Colon (tissue), 2 donors: ENCODE results near the gene ZNF81.
"Not testable (repeated sequence)": the region's sequence is repeated elsewhere in the genome, so short reads cannot be mapped to it uniquely, and the experiment has no call there.

Source experiments
- FAIRE-seq: peaks from 2 replicates; lab custom pipeline; 2012; peaks lifted over from hg19 to GRCh38; lab: Jason Lieb, UNC
- donor health status: control.
- donor health status: control.

Gene ZNF81

DNA sequence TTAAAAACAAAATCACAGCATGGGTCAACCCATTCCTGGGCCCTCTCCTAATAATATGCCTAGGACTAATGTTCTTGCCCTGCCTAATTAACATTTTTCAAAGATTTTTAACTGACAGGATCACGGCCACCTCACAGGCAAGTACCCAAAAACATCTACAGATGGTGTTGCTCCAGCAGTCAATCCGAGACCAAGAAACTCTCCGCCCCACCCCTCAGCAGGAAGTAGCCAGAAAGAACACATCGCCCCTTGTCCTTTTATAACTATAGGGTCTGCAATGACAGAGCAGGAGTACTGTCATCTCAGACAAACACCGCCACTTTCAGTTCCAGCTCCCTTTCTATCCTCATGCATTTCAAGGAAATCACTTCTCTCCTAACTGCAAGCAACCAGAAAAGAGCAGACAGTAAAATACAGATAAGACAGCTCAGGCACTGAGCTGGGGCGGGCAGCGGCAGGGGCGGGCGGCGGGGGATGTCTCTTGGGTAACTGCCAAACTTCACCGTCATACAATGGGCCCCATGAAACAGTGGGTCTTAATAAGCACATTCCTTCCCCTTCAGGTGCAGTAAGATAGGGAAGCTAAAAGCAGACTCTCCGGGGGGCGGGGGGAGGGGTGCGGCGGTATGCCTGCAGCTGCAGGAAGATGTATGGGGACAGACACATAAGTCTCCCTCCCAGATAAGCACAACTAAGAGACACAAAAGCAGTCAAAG lies 99.7 kb downstream of the ZNF81 start:
- no peak for FAIRE-seq

DNA sequence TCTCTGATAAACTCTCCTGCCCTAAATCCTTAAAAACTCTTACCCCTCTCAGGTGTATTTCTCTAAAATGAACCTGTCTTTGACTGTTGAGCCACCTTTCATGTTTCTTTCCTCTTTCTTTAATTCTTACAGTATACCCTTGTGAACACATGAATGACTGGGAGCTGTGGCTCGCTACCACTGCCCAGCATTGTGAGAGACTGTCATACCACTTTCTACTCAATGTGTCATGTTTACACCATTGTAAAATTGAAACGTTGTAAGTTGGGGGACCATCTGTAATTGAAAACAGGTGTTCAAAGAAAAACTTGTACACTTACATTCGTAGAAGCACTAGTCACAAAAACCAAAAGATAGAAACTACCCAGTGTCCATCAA lies 100.2 kb downstream of the ZNF81 start:
- FAIRE-seq, result no peak

DNA sequence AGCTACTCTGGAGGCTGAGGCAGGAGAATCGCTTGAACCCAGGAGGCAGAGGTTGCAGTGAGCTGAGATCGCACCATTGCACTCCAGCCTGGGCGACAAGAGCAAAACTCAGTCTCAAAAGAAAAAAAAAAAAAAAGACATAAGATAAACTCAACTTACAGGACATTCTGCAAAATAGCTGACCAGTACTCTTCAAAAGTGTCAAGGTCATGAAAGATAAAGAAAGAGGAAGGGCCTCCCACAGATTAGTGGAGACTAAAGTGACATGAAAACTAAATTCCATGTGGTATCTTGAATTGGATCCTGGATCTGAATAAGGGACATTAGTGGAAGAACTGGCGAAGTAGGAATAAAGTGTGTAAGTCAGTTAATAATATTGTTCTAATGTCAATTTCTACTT lies 103.7 kb downstream of the ZNF81 start:
- no peak for FAIRE-seq

DNA sequence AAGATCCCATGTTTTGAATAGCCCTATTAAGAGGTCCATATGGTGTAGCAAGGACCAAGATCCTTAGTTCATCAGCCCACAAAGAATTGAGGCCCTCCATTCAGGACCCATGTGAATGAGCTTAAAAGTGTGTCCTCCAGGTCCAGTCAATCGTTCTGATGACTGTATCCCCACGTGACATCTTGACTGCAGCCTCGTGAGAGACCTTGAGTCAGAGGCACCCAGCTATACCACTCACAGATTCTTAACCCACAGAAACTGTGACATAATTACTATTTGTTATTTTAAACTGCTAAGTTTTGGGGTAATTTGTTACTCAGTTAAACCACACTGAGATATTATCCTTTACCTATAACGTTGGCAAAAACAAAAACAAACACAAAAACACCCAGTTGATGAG lies 104.7 kb downstream of the ZNF81 start:
- no peak for FAIRE-seq

DNA sequence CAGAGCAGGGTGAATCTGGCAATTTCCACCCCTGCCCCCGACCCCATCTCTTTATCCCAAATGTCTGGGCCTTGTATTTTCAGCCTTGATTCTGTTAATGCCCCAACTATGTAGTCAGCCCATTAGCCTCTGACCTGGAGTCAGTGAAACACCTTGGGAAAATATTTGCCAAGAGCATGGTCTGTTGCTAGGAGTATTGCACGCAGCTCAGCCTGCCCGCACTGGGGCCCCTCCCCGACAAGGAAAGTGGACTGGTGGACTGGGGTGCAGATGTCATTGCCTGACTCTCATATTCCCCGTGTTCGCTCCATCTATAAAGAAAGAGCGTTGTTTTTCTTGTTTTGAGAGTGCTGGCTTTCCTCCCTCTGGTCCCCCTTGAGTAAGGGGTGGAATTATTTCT lies 118.6 kb downstream of the ZNF81 start:
- not testable (repeated sequence) for FAIRE-seq

DNA sequence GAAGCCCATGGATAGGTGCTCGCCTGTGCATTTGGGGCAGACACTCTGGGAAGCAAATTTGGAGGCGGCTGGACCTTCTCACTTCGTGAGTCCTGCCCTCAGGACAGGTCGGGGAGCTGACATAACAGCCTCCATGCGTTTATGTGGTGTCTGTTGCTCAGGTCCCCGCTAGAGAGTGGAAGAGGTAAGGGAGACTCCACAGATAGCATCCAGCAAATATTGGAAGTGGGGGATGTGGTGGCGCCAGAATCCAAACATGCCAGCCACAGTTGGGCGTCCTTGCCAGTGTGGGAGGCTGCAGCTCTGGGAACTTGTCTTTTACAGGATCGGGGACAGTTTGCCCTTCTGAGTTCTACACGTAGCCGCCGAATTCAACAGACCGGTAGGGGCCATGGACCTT lies 119.3 kb downstream of the ZNF81 start:
- FAIRE-seq, result no peak

DNA sequence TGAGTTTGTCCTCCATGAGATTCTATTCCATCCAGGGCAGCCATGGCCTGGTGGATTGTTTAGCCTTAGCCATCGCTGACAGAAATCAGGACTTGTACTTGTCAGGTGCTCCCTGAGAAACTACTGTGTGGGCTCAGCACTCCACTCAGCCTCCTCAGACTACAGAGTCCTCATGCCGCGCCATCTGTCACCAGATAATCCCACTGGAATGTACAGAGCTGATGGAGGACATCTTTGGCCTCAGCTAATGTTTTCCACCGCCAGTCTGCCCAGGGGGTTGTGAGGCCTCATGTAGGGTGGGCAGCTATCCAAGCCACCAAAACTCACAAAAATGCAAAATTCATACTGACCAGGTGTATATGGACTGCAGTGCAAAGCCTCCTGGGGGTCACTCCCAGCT lies 121.5 kb downstream of the ZNF81 start:
- not testable (repeated sequence) for FAIRE-seq

DNA sequence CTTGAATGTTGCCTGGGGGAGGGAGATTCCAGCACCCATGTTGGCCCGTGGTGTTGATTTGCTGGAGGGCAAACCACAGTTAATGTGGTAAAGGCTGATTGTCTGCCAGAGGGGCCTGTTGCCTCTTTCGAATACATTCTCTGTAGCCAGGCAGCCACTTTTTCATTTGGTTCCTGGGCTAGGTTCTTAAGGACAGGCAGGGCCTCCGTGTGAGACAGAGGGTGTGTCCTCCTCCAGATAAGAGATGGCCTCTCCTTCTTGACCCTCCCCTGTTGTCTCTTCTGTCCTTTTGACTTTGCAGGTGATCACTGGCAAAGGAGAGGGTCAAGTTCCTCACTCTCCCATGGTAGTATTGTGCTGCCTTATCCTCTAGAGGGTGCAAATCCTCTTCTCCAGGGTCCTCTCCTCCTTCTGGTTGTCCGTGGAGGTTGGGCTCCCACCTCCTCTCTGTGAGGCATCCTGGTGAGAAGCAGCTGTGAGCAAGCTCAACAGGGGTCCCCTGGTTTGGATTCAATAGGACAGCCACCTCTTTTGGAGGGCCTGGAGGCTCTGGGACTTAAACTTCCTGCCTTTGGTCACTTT lies 122.2 kb downstream of the ZNF81 start:
- FAIRE-seq, result no peak

DNA sequence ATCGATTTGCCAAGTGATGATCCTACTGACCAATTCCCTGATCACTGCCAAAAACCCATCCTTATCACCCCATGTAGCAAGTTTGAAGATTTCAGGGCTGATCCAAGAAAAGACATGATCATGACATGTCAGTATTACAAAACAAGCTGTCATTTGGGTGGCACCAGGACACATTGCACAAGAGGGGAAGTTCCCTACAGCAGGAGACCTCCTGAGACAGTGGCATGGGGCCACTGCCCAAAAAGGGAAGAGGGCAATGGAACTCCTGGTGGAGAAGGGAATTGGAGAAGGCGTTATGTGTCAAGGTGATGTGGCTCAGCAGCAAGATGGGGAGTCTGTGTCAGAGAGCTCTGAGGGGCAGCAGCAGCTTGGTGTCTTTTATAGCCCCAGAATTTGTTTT lies 123.7 kb downstream of the ZNF81 start:
- no peak for FAIRE-seq

DNA sequence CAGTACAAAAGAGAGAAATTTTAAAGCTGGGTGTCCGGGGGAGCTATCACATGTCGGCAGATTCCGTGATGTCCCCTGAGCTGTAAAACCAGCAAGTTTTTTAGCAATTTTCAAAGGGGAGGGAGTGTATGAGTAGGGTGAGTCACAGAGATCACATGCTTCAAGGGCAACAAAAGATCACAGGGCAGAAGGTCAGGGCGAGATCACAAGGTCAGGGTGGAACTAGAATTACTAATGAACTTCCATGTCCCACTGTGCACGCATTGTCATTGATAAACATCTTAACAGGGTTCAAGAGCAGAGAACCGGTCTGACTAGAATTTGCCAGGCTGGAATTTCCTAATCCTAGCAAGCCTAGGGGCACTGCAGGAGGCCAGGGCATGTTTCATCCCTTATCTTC lies 125.1 kb downstream of the ZNF81 start:
- not testable (repeated sequence) for FAIRE-seq

DNA sequence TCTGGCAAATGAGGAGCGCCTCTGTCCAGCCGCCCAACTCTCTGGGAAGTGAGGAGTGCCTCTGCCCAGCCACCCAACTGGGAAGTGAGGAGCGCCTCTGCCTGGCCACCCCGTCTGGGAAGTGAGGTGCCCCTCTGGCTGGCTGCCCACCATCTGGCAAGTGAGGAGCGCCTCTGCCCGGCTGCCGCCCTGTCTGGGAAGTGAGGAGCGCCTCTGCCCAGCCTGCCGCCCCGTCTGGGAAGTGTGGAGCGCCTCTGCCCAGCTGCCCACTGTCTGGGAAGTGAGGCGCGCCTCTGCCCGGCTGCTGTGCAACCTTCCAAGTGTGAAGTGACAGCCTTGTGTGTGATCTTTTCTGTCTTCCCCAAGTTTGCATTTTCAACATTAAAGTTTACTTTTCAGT lies 128.8 kb downstream of the ZNF81 start:
- FAIRE-seq, result not testable (repeated sequence)
